ENCODE measurements around the gene ESRRG. TPM values are rescaled to one million over a fixed set of nuclear protein-coding genes. Genes with fewer than 3 reads are reported as not detected.

ESRRG gene
- total RNA-seq, 2 donors from 2014 or later: 4.1 to 16.2 TPM

GRCh38 chr1:216660561-216660960 is 62.7 kb downstream of the ESRRG start:
- H3K27me3 ChIP-seq (replicated peaks; ENCODE audit: insufficient read depth): no peaks in the 10 kb centered on the region
- 91% methylated on average over 1 of the region's 1 CpG for WGBS
- no peak overlapping the region for H3K27ac ChIP-seq
- H3K4me1 ChIP-seq (replicated peaks): no peaks in the 10 kb centered on the region
- DNase-seq (ENCODE audit: low spot score): no peak
- H3K36me3 ChIP-seq: no peaks in the 10 kb centered on the region
- intact Hi-C loops (cut with DNase I): no loop called here
- TF ChIP-seq POLR2A (IDR thresholded peaks at IDR 0.05) (no peak), CTCF (IDR thresholded peaks at IDR 0.05) (no peak), POLR2AphosphoS5 (IDR thresholded peaks at IDR 0.05) (no peak)
- H3K9me3 ChIP-seq: no peaks in the 10 kb centered on the region
- H3K4me3 ChIP-seq: no peak overlapping the region

GRCh38 chr1:216653001-216653400 is 70.2 kb downstream of the ESRRG start:
- WGBS: 71% methylated on average over 4 of the region's 4 CpGs

GRCh38 chr1:216651826-216652418 is 71.3 kb downstream of the ESRRG start:
- Histone ChIP-seq H3K4me1 (replicated peaks) (no peaks in the 10 kb centered on the region), H3K27ac (no peak overlapping the region), H3K9me3 (no peaks in the 10 kb centered on the region), H3K27me3 (replicated peaks; ENCODE audit: insufficient read depth) (no peaks in the 10 kb centered on the region), H3K4me3 (no peak overlapping the region), H3K36me3 (no peaks in the 10 kb centered on the region)
- intact Hi-C loops (cut with DNase I): no loop called here
- DNase-seq (ENCODE audit: low spot score): no peak
- 87% methylated on average over 6 of the region's 6 CpGs for WGBS
- TF ChIP-seq POLR2AphosphoS5 (IDR thresholded peaks at IDR 0.05) (no peak), POLR2A (IDR thresholded peaks at IDR 0.05) (no peak), CTCF (IDR thresholded peaks at IDR 0.05) (no peak)

More at GRCh38 chr1:216653001-216653400, 70.2 kb downstream of the ESRRG start:
- Histone ChIP-seq H3K36me3 (no peaks in the 10 kb centered on the region), H3K9me3 (no peaks in the 10 kb centered on the region), H3K4me3 (no peak overlapping the region), H3K27ac (no peak overlapping the region), H3K4me1 (replicated peaks) (no peaks in the 10 kb centered on the region), H3K27me3 (replicated peaks; ENCODE audit: insufficient read depth) (no peaks in the 10 kb centered on the region)
- DNase-seq (ENCODE audit: low spot score): no peak
- intact Hi-C loops (cut with DNase I): no loop called here
- TF ChIP-seq POLR2A (IDR thresholded peaks at IDR 0.05) (no peak), CTCF (IDR thresholded peaks at IDR 0.05) (no peak), POLR2AphosphoS5 (IDR thresholded peaks at IDR 0.05) (no peak)

- 94% methylated on average over 1 of the region's 1 CpG for WGBS
- Histone ChIP-seq H3K4me3 (no peak overlapping the region), H3K36me3 (no peaks in the 10 kb centered on the region), H3K4me1 (replicated peaks) (no peaks in the 10 kb centered on the region), H3K27me3 (replicated peaks; ENCODE audit: insufficient read depth) (no peaks in the 10 kb centered on the region), H3K9me3 (no peaks in the 10 kb centered on the region), H3K27ac (no peak overlapping the region)
- TF ChIP-seq POLR2A (IDR thresholded peaks at IDR 0.05): no peak
- no peak for TF ChIP-seq CTCF (IDR thresholded peaks at IDR 0.05)
- no peak for TF ChIP-seq POLR2AphosphoS5 (IDR thresholded peaks at IDR 0.05)
- intact Hi-C loops (cut with DNase I): no loop called here
- DNase-seq (ENCODE audit: low spot score): no peak
These were observed 80.1 kb downstream of the ESRRG start for GRCh38 chr1:216643176-216643575.
